ENCODE measurements around the gene RFXANK. TPM values are rescaled to one million over a fixed set of nuclear protein-coding genes. Genes with fewer than 3 reads are reported as not detected.
"Not testable (repeated sequence)": the region's sequence is repeated elsewhere in the genome, so short reads cannot be mapped to it uniquely, and the experiment has no call there.

The RFXANK gene
- total and polyA plus RNA-seq, 2 experiments from 2014 or later, result 44.7 to 88.3 TPM

GRCh38 chr19:19145684-19146608 lies 46.1 kb upstream of the RFXANK start:
- no peak overlapping the region for H3K27ac ChIP-seq
- WGBS (ENCODE audit: low lambda C conversion rate, missing lambda C conversion rate), result 47% methylated on average over 27 of the region's 47 CpGs
- no peak overlapping the region for H2AFZ ChIP-seq
- H3K4me2 ChIP-seq, result no peak overlapping the region
- peak; percentile 94 for TF ChIP-seq CTCF (IDR thresholded peaks at IDR 0.05; ENCODE audit: poor library complexity)
- TF ChIP-seq EZH2phosphoT487 (IDR thresholded peaks at IDR 0.05; ENCODE audit: low read depth, severe bottlenecking, unreplicated experiment), result no peak
- H3K9me3 ChIP-seq (ENCODE audit: low read depth), result no peaks in the 10 kb centered on the region
- no peak overlapping the region for H3K4me3 ChIP-seq
- H4K20me1 ChIP-seq (ENCODE audit: insufficient read depth, poor library complexity, severe bottlenecking), result no peaks in the 10 kb centered on the region
- H3K9me2 ChIP-seq (replicated peaks; ENCODE audit: insufficient read depth), result no peaks in the 10 kb centered on the region
- H3K79me2 ChIP-seq, result no peaks in the 10 kb centered on the region
- DNase-seq (ENCODE audit: low spot score), result peak; percentile 72
- H3K36me3 ChIP-seq (replicated peaks; ENCODE audit: insufficient read depth, low read depth), result no peaks in the 10 kb centered on the region
- no peaks in the 10 kb centered on the region for H3K27me3 ChIP-seq
- no peaks in the 10 kb centered on the region for H3K4me1 ChIP-seq (ENCODE audit: insufficient read depth)

DNA sequence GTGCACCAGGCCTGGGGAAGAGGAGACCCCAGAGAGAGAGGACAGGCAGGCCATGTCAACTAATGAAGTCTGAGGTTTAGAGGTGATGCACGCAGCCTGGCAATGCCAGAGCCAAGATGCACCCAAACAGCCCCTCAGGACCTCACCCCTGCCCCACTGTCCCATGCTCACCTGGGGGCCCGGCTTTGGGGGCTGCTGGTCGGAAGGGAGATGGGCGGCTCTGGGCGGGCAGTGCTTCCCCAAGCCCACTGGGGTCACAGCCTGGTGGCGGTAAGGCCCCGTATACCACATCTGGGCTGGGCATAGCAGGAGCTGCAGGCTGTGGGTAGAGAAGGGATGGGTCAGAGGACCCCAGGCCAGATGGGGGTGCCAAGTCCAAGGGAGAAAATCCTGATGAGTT lies 45.2 kb upstream of the RFXANK start:
- no peaks in the 10 kb centered on the region for H3K36me3 ChIP-seq (replicated peaks; ENCODE audit: insufficient read depth, low read depth)
- no peak overlapping the region for H3K4me3 ChIP-seq
- no peak overlapping the region for H2AFZ ChIP-seq
- TF ChIP-seq EZH2phosphoT487 (IDR thresholded peaks at IDR 0.05; ENCODE audit: low read depth, severe bottlenecking, unreplicated experiment) (no peak), CTCF (IDR thresholded peaks at IDR 0.05; ENCODE audit: poor library complexity) (no peak), EZH2 (IDR thresholded peaks at IDR 0.05; ENCODE audit: borderline replicate concordance) (no peak)
- no peaks in the 10 kb centered on the region for H4K20me1 ChIP-seq (ENCODE audit: insufficient read depth, poor library complexity, severe bottlenecking)
- H3K27me3 ChIP-seq, result no peaks in the 10 kb centered on the region
- H3K27ac ChIP-seq, result no peak overlapping the region
- WGBS (ENCODE audit: low lambda C conversion rate, missing lambda C conversion rate), result 92% methylated on average over 7 of the region's 7 CpGs
- H3K9me2 ChIP-seq (replicated peaks; ENCODE audit: insufficient read depth), result no peaks in the 10 kb centered on the region
- no peaks in the 10 kb centered on the region for H3K4me1 ChIP-seq (ENCODE audit: insufficient read depth)
- H3K4me2 ChIP-seq, result no peak overlapping the region
- H3K79me2 ChIP-seq, result no peaks in the 10 kb centered on the region
- H3K9me3 ChIP-seq (ENCODE audit: low read depth), result no peaks in the 10 kb centered on the region
- no peak for DNase-seq (ENCODE audit: low spot score)

GRCh38 chr19:19147344-19147743 lies 44.7 kb upstream of the RFXANK start:
- no peaks in the 10 kb centered on the region for H3K9me3 ChIP-seq (ENCODE audit: low read depth)
- H3K27me3 ChIP-seq, result no peaks in the 10 kb centered on the region
- no peak for DNase-seq (ENCODE audit: low spot score)
- H3K36me3 ChIP-seq (replicated peaks; ENCODE audit: insufficient read depth, low read depth), result no peaks in the 10 kb centered on the region
- no peak overlapping the region for H3K4me3 ChIP-seq
- H3K4me2 ChIP-seq, result no peak overlapping the region
- H3K27ac ChIP-seq, result no peak overlapping the region
- TF ChIP-seq EZH2 (IDR thresholded peaks at IDR 0.05; ENCODE audit: borderline replicate concordance), result no peak
- no peak for TF ChIP-seq EZH2phosphoT487 (IDR thresholded peaks at IDR 0.05; ENCODE audit: low read depth, severe bottlenecking, unreplicated experiment)
- no peak for TF ChIP-seq CTCF (IDR thresholded peaks at IDR 0.05; ENCODE audit: poor library complexity)
- no peak overlapping the region for H2AFZ ChIP-seq
- H3K4me1 ChIP-seq (ENCODE audit: insufficient read depth), result no peaks in the 10 kb centered on the region
- 92% methylated on average over 5 of the region's 5 CpGs for WGBS (ENCODE audit: low lambda C conversion rate, missing lambda C conversion rate)
- H3K79me2 ChIP-seq, result no peaks in the 10 kb centered on the region
- no peaks in the 10 kb centered on the region for H4K20me1 ChIP-seq (ENCODE audit: insufficient read depth, poor library complexity, severe bottlenecking)
- H3K9me2 ChIP-seq (replicated peaks; ENCODE audit: insufficient read depth), result no peaks in the 10 kb centered on the region

DNA sequence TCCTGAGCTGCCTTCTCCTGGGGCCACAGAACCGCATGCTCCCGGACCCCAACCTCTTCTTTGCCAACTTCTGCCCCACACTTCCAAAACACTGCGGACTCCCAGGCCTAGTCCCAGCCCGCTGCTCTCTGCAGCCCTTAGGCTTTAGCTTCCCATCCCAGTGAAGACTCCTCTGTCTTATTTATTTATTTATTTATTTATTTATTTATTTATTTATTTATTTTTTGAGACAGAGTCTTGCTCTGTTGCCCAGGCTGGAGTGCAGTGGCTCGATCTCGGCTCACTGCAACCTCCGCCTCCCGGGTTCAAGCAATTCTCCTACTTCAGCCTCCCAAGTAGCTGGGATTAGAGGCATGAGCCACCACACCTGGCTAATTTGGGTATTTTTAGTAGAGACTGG lies 43.6 kb upstream of the RFXANK start:
- not testable (repeated sequence) for H3K9me2 ChIP-seq (replicated peaks; ENCODE audit: insufficient read depth); DNase-seq (ENCODE audit: low spot score); H3K79me2 ChIP-seq; H3K27me3 ChIP-seq; H3K9me3 ChIP-seq (ENCODE audit: low read depth); H4K20me1 ChIP-seq (ENCODE audit: insufficient read depth, poor library complexity, severe bottlenecking); H3K4me2 ChIP-seq; H3K36me3 ChIP-seq (replicated peaks; ENCODE audit: insufficient read depth, low read depth); H3K4me3 ChIP-seq; H2AFZ ChIP-seq; H3K4me1 ChIP-seq (ENCODE audit: insufficient read depth); H3K27ac ChIP-seq
- 94% methylated on average over 8 of the region's 8 CpGs for WGBS (ENCODE audit: low lambda C conversion rate, missing lambda C conversion rate)
